Measurements from ENCODE around the gene KANK2.

The KANK2 gene

DNA sequence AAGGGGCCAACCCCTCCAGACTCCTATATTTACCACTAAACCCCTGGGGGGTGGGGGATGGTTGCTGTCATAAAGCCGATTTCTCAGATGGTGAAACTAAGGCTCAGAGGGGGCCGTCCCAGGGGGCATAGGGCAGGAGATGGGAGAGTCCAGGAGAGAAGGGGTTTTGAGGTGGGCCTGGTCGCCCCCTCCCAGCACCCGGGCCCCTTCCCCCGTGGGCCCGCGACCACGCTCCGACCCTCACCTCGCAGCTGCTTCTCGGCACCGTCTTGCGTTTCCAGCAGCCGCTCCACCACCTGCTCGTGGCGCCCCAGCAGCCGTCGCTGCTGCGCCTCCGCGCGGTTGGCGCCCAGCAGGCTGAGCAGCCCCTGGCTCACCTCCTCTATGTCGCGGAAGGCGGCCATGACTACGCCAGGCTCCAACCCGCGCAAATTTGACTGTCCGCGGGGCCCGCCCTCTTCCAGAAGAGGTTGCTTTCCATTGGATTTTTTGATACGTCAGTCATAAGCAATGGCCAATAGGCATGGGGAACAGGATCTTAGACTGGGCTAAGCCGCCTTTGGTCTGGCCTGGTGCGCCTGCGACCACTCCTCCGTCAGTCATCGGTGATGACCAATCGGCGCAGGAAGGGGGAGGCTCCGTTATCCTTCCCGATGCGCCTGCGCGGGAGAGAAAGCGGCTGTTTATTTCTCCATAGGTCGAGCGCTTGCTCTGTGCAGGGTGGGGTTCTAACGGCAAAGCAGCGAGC lies 41.8 kb downstream of the KANK2 start, which contains the start of gene SPC24:
TSS of gene SPC24 (minus strand) at position 410 of the 748 bp plus-strand sequence. CDS start at position 404, 6 bp downstream.
- ChIA-PET POLR2A (interaction anchor here (0.5 to 1.7 kb wide), 4 partner anchors 9 to 214 kb away, joined by 3 to 6 read pairs (median 4); no protein-coding TSS in a partner anchor), CTCF (interaction anchor here (1.0 to 3.2 kb wide), 6 partner anchors 13 to 48 kb away, joined by 3 to 11 read pairs (median 5); no protein-coding TSS in a partner anchor)
- H3K4me3 ChIP-seq (ENCODE audit: low read depth, low read length): peak within 1 kb of the TSS; percentile 93
- peak; percentile 91 for DNase-seq (ENCODE audit: low read depth, low spot score)
- TF ChIP-seq, protein P1, sequence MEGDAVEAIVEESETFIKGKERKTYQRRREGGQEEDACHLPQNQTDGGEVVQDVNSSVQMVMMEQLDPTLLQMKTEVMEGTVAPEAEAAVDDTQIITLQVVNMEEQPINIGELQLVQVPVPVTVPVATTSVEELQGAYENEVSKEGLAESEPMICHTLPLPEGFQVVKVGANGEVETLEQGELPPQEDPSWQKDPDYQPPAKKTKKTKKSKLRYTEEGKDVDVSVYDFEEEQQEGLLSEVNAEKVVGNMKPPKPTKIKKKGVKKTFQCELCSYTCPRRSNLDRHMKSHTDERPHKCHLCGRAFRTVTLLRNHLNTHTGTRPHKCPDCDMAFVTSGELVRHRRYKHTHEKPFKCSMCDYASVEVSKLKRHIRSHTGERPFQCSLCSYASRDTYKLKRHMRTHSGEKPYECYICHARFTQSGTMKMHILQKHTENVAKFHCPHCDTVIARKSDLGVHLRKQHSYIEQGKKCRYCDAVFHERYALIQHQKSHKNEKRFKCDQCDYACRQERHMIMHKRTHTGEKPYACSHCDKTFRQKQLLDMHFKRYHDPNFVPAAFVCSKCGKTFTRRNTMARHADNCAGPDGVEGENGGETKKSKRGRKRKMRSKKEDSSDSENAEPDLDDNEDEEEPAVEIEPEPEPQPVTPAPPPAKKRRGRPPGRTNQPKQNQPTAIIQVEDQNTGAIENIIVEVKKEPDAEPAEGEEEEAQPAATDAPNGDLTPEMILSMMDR (IDR thresholded peaks at IDR 0.05; ENCODE audit: insufficient read depth, low read length, missing control alignments): peak; percentile 3

DNA sequence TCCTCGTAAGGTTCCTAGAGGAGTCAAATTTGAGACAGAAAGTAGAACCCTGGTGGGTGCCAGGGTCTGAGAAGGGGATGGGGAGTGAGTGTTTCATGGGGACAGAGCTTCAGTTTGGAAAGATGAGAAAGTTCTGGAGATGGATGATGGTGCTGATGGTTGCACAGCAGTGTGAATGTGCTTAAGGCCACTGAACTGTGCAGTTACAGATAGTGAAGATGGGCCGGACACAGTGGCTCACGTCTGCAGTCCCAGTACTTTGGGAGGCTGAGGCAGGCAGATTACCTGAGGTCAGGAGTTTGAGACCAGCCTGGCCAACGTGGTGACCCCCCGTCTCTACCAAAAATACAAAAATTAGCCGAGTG lies 42.7 kb downstream of the KANK2 start:
- CTCF ChIA-PET: interaction anchor here (1.0 to 3.2 kb wide), 4 partner anchors 10 to 29 kb away, joined by 3 to 11 read pairs (median 6); no protein-coding TSS in a partner anchor
- peak overlapping the region; percentile 93 for H3K4me3 ChIP-seq (ENCODE audit: low read depth, low read length)
- no peak for DNase-seq (ENCODE audit: low read depth, low spot score)
- POLR2A ChIA-PET: interaction anchor here (1.3 to 1.7 kb wide), 2 partner anchors 10 to 213 kb away, joined by 3 to 6 read pairs; no protein-coding TSS in a partner anchor
- TF ChIP-seq, protein P1 (IDR thresholded peaks at IDR 0.05; ENCODE audit: insufficient read depth, low read length, missing control alignments): no peak

DNA sequence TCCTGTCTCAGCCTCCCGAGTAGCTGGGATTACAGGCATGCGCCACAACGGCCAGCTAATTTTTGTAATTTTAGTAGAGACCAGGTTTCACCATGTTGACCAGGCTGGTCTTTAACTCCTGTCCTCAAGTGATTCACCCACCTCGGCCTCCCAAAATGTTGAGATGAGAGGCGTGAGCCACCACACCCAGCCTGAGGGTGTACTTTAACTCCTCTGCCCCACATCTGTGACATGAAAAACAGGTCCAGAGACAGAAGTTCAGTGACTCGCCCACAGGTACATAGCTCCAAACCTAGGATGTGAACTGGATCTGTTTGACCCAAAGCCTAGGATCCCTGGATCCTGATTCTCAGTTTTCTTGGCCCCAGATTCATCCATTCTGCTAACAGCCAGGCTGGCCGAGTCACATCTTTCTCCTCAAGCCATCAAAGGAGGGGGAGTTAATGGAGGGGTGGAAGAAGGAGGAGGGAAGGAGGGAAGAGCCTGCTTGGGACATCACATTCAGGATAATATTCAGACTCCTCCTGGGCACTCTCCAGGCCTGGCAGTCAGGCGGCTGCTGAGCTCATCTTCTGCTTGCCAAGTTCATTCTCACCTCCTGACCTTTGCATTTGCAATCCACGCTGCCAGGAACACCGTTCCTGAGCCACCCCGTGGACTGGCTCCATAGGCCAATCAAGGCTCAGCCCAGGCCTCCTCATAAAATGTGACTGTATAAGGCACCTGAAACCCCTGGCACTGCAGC lies 44.9 kb downstream of the KANK2 start:
- no peak overlapping the region for H3K4me3 ChIP-seq (ENCODE audit: low read depth, low read length)
- DNase-seq (ENCODE audit: low read depth, low spot score): no peak
- POLR2A ChIA-PET: interaction anchor here (0.8 kb wide), 1 partner anchor 13 kb away, joined by 4 read pairs; no protein-coding TSS in a partner anchor
- CTCF ChIA-PET: interaction anchor here (1.1 to 1.9 kb wide), 4 partner anchors 11 to 35 kb away, joined by 3 to 5 read pairs (median 4); no protein-coding TSS in a partner anchor
- TF ChIP-seq, protein P1 (IDR thresholded peaks at IDR 0.05; ENCODE audit: insufficient read depth, low read length, missing control alignments): no peak

DNA sequence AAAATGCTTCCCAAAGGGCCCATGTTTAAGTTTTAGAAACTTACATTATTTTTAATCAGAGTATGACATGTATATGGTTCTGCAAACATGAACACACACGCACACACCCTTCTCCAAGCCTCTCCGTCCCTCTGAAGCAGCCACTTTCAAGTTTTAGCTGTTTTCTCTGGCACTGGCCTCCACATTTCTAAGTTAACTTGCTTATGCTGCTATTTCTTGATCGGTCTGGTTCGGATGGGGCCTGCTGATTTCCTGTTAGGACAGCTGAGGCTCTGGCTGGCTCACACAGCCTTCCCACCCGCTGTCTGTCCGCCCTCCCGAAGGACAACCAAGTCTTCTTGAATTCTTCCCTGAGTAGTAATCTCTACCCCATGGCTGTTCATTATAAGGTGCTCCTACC lies 46.2 kb downstream of the KANK2 start:
- no peak overlapping the region for H3K4me3 ChIP-seq (ENCODE audit: low read depth, low read length)
- TF ChIP-seq, protein P1 (IDR thresholded peaks at IDR 0.05; ENCODE audit: insufficient read depth, low read length, missing control alignments): no peak
- ChIA-PET CTCF (interaction anchor here (0.6 to 1.9 kb wide), 4 partner anchors 12 to 55 kb away, joined by 3 to 4 read pairs (median 4); no protein-coding TSS in a partner anchor), POLR2A (no interaction called here)
- DNase-seq (ENCODE audit: low read depth, low spot score): no peak

DNA sequence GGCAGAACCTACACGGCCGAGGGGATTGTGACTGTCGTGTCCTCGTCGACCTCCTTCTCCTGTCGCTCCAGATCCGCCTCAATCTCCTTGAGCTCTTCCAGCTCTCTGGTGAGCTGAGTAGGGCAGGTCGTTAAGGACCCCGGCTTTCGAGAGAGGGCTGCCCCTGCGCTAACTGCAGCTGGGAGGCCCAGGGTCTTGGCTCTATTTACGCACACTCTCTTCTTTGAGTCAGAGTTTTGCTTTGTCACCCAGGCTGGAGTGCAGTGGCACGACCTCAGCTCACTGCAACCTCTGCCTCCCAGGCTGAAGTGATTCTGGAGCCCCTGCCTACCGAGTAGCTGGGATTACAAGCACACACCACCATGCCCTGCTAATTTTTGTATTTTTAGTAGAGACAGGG lies 49.3 kb downstream of the KANK2 start:
- POLR2A ChIA-PET: no interaction called here
- TF ChIP-seq, protein P1 (IDR thresholded peaks at IDR 0.05; ENCODE audit: insufficient read depth, low read length, missing control alignments): no peak
- DNase-seq (ENCODE audit: low read depth, low spot score): no peak
- H3K4me3 ChIP-seq (ENCODE audit: low read depth, low read length): no peak overlapping the region
- CTCF ChIA-PET: interaction anchor here (1.9 kb wide), 1 partner anchor 10 kb away, joined by 6 read pairs; no protein-coding TSS in a partner anchor

Measured in AG04449 (cell line).